ENCODE measurements around the gene ZP1.

DNA sequence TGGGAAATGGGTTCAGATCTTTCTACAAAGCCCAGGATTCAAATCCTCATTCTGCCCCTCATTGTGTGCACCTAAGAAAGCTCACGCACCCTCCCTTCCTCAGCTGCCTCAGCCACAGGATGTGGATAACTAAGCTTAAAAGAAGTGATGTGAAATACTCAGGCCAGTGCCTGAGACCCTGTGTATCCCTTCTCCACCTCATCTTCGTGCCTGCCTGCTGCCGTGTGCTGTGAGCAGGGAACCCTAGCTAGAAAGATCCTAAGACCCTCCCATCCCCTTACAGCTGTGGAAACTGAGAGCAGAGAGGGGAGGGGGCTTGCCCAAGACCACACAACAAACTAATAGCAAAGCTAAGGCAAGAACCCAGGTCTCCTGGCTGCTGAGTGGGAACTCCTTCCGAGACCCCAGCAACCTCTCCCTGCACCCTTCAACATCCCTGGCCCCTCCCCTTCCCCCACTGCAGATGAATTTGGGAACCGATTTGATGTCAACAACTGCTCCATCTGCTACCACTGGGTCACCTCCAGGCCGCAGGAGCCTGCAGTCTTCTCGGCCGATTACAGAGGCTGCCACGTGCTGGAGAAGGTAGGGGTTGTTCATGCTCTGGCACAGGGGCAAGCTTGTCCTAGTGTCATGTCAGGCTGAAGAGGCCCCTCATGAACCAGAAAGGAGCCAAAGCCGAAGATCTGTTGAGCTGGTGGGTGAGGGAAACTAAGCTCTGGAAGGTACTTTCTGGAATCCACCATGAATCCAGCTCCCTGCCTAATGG is 1.5 kb downstream of the ZP1 start:
- TF ChIP-seq POLR2A (IDR thresholded peaks at IDR 0.05) (no peak), POLR2AphosphoS5 (IDR thresholded peaks at IDR 0.05) (no peak), EP300 (IDR thresholded peaks at IDR 0.05) (no peak)
- TF ChIP-seq, protein P1, sequence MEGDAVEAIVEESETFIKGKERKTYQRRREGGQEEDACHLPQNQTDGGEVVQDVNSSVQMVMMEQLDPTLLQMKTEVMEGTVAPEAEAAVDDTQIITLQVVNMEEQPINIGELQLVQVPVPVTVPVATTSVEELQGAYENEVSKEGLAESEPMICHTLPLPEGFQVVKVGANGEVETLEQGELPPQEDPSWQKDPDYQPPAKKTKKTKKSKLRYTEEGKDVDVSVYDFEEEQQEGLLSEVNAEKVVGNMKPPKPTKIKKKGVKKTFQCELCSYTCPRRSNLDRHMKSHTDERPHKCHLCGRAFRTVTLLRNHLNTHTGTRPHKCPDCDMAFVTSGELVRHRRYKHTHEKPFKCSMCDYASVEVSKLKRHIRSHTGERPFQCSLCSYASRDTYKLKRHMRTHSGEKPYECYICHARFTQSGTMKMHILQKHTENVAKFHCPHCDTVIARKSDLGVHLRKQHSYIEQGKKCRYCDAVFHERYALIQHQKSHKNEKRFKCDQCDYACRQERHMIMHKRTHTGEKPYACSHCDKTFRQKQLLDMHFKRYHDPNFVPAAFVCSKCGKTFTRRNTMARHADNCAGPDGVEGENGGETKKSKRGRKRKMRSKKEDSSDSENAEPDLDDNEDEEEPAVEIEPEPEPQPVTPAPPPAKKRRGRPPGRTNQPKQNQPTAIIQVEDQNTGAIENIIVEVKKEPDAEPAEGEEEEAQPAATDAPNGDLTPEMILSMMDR (IDR thresholded peaks at IDR 0.05): no peak

All from stomach (tissue), 4 donors.